K562 (cell line): ENCODE results near the gene KCNJ14. TPM values are rescaled to one million over a fixed set of nuclear protein-coding genes. Genes with fewer than 3 reads are reported as not detected.

Experiments
- ATAC-seq: fragments of 200-7000 bp; cut with Tn5 transposase; 3 replicates; pipeline ENCODE4 v1.9.1; 2020; ENCODE audit warnings: moderate library complexity
- Bru-seq: library from RNA; stranded (reverse); fragments of 400-500 nt; gene quantifications from one replicate; lab custom pipeline; 2021; lab: Mats Ljungman, UMichigan
- BruChase-seq, 2 experiments: library from RNA; stranded (reverse); fragments of 400-500 nt; gene quantifications; one replicate each; lab custom pipeline; 2021; lab: Mats Ljungman, UMichigan
- BruUV-seq: library from RNA; stranded (reverse); fragments of 400-500 nt; replicated peaks from 2 replicates; lab custom pipeline; 2021; lab: Mats Ljungman, UMichigan
- CTCF ChIA-PET: fragments of 300-600 bp; formaldehyde crosslinking; extraction: SDS; loops from one replicate; lab custom pipeline; 2021; ENCODE audit warnings: low intra/inter-chr PET ratio; lab: Yijun Ruan, JAX
- POLR2A ChIA-PET: fragments of 300-600, 350-650 bp; sonication (Branson Sonifier 250); formaldehyde crosslinking; extraction: SDS; loops from one replicate; lab custom pipeline; 2021; ENCODE audit warnings: antibody characterized with exemption, inconsistent platforms; lab: Yijun Ruan, JAX
- DNase-seq, 4 experiments: peaks; one replicate each; pipeline versions ENCODE4 v3.0.0 to v3.0.0-alpha.2; 2011 to 2018; ENCODE audit warnings: low spot score in 3 of 4, mixed read lengths in 3 of 4; ENCODE audit errors: extremely low read depth in 1 of 4
- FAIRE-seq: peaks from 2 replicates; lab custom pipeline; 2011; peaks lifted over from hg19 to GRCh38; lab: Jason Lieb, UNC
- H2AFZ ChIP-seq: 2 replicates; pipeline ENCODE4 v1.6.0; 2011; ENCODE audit warnings: low read depth, low read length, control low read depth, inconsistent platforms
- H3K27ac ChIP-seq: fragments of 200-600 bp; 3 replicates; pipeline ENCODE4 v1.8.0; 2011; ENCODE audit warnings: low read depth, mild to moderate bottlenecking, control low read depth, inconsistent platforms, low read length, moderate library complexity, mixed read lengths; ENCODE audit errors: extremely low read depth
- H3K27me3 ChIP-seq, 2 experiments: fragments of 300-600 bp in 1 of 2; 2 replicates in 1 of 2; 3 replicates in 1 of 2; pipeline versions ENCODE4 v1.6.0 to v1.8.0; 2011; ENCODE audit warnings: inconsistent platforms in 2 of 2, low read length in 2 of 2, mild to moderate bottlenecking in 1 of 2, mixed read lengths in 1 of 2, moderate library complexity in 1 of 2; ENCODE audit not compliant: control insufficient read depth in 2 of 2, insufficient read depth in 2 of 2
- H3K36me3 ChIP-seq: fragments of 300-600 bp; 3 replicates; pipeline ENCODE4 v1.8.0; 2011; ENCODE audit warnings: mild to moderate bottlenecking, low read length, inconsistent platforms; ENCODE audit not compliant: control insufficient read depth, insufficient read depth
- H3K4me1 ChIP-seq, 2 experiments: fragments of 200-600 bp in 1 of 2; replicated peaks in 1 of 2; 2 replicates in 1 of 2; 3 replicates in 1 of 2; pipeline versions ENCODE4 v1.5.1 to v1.8.0; 2011; ENCODE audit warnings: inconsistent platforms in 2 of 2, low read length in 2 of 2, mild to moderate bottlenecking in 1 of 2, mixed read lengths in 1 of 2, moderate library complexity in 1 of 2; ENCODE audit not compliant: control insufficient read depth in 2 of 2, insufficient read depth in 2 of 2
- H3K4me2 ChIP-seq: 2 replicates; pipeline ENCODE4 v1.6.1; 2011; ENCODE audit warnings: low read length, control low read depth, inconsistent platforms, mixed read lengths; ENCODE audit not compliant: insufficient read depth
- H3K4me3 ChIP-seq: fragments of 200-600 bp; sonication (generic), shearing (Covaris generic); 2 replicates; pipeline ENCODE4 v1.5.1; 2016; ENCODE audit warnings: control low read depth, inconsistent platforms
- H3K79me2 ChIP-seq: fragments of 200-600 bp; 3 replicates; pipeline ENCODE4 v1.8.0; 2011; ENCODE audit warnings: low read length, inconsistent platforms; ENCODE audit not compliant: control insufficient read depth, insufficient read depth
- H3K9ac ChIP-seq, 2 experiments: 2 replicates each; pipeline versions ENCODE4 v1.6.0 to v1.6.1; 2011; ENCODE audit warnings: low read depth in 2 of 2, low read length in 2 of 2, control low read depth in 1 of 2, inconsistent platforms in 1 of 2, mild to moderate bottlenecking in 1 of 2, mixed read lengths in 1 of 2; ENCODE audit not compliant: insufficient read depth in 1 of 2
- H3K9me1 ChIP-seq: one replicate; pipeline ENCODE4 v1.6.0; 2011; ENCODE audit warnings: inconsistent platforms, mild to moderate bottlenecking, low read length, moderate library complexity; ENCODE audit not compliant: control insufficient read depth, insufficient read depth
- H3K9me3 ChIP-seq: replicated peaks from 2 replicates; pipeline ENCODE4 v1.5.1; 2011; ENCODE audit warnings: low read depth, low read length, inconsistent platforms; ENCODE audit not compliant: control insufficient read depth, insufficient read depth
- H4K20me1 ChIP-seq: replicated peaks from 2 replicates; pipeline ENCODE4 v1.6.1; 2011; ENCODE audit warnings: low read length, inconsistent platforms, mixed read lengths; ENCODE audit not compliant: control insufficient read depth, insufficient read depth
- AFF1 ChIP-seq, 2 experiments: fragments of 450-650 bp; IDR thresholded peaks; 2 replicates each; pipeline ENCODE4 v1.6.1; 2018; ENCODE audit warnings: mild to moderate bottlenecking in 2 of 2, low read depth in 1 of 2; ENCODE audit not compliant: partially characterized antibody in 2 of 2
- CBX1 ChIP-seq: sonication (generic); IDR thresholded peaks from 2 replicates; pipeline ENCODE4 v1.6.1; 2016; ENCODE audit warnings: antibody characterized with exemption, low read depth, mild to moderate bottlenecking
- E2F1 ChIP-seq: sonication (generic); formaldehyde crosslinking; IDR thresholded peaks from 2 replicates; pipeline ENCODE4 v1.8.1; 2023; ENCODE audit warnings: mild to moderate bottlenecking, missing genetic modification reagents, moderate library complexity
- FOXK1 ChIP-seq: sonication (generic); formaldehyde crosslinking; IDR thresholded peaks from 2 replicates; pipeline ENCODE4 v1.8.0; 2022; ENCODE audit warnings: missing genetic modification reagents, mild to moderate bottlenecking, borderline replicate concordance
- HBP1 ChIP-seq: fragments of 450-650 bp; formaldehyde crosslinking; IDR thresholded peaks from 2 replicates; pipeline ENCODE4 v1.4.0; 2022; ENCODE audit warnings: missing genetic modification characterization
- NONO ChIP-seq, 2 experiments: fragments of 200-400 bp in 1 of 2; fragments of 450-650 bp in 1 of 2; formaldehyde crosslinking in 1 of 2; IDR thresholded peaks; 2 replicates each; pipeline ENCODE4 v1.6.1; 2017; ENCODE audit warnings: low read depth in 2 of 2, mild to moderate bottlenecking in 2 of 2, moderate library complexity in 2 of 2, low read length in 1 of 2
- OTX1 ChIP-seq: fragments of 450-650 bp; formaldehyde crosslinking; IDR thresholded peaks from 2 replicates; pipeline ENCODE4 v1.4.0; 2022; ENCODE audit warnings: mild to moderate bottlenecking
- SMAD3 ChIP-seq: fragments of 450-650 bp; formaldehyde crosslinking; conservative IDR thresholded peaks from 2 replicates; pipeline ENCODE4 v1.4.0; 2020; ENCODE audit warnings: mild to moderate bottlenecking
- ZNF586 ChIP-seq: fragments of 450-650 bp; formaldehyde crosslinking; conservative IDR thresholded peaks from 2 replicates; pipeline ENCODE4 v1.4.0; 2020; ENCODE audit warnings: mild to moderate bottlenecking, moderate library complexity
- WGBS: fragments of 100-300 bp; shearing (Covaris generic); methylation state at CpG from one replicate; pipeline ENCODE4 v1.1.6; 2016; ENCODE audit warnings: low coverage, mixed read lengths; ENCODE audit not compliant: insufficient coverage; ENCODE audit errors: missing lambda C conversion rate; 5-methylcytosine and 5-hydroxymethylcytosine counted together
- in situ Hi-C: fragments of 300-500 bp; cut with MboI; formaldehyde crosslinking; loops from 4 replicates; pipeline ENCODE4 v1.15.0; 2018; ENCODE audit warnings: inconsistent platforms, mixed read lengths
- intact Hi-C: fragments of 100-400 bp; cut with micrococcal nuclease; formaldehyde crosslinking; loops from 2 replicates; pipeline ENCODE4 v1.14.2; 2022
- long read RNA-seq, 3 experiments: library from polyadenylated mRNA in 2 of 3; library from RNA in 1 of 3; unstranded in 2 of 3; stranded (forward) in 1 of 3; transcript quantifications; one replicate each; pipeline ENCODE4 v2.0.0, GENCODE V29; 2019 to 2022
- polyA minus RNA-seq, 3 experiments: library from RNA; depleted of rRNA, polyadenylated mRNA; stranded (reverse); fragments of >200 nt; gene quantifications; 2 replicates each; pipeline ENCODE4 v1.2.3, GENCODE V29; 2011
- polyA plus RNA-seq, 8 experiments: library from polyadenylated mRNA; depleted of rRNA in 4 of 8; stranded (reverse) in 5 of 8; unstranded in 3 of 8; fragments of >200 nt; fragmentation: Nextera tagmentation in 2 of 8; fragmentation: Illumina TruSeq in 1 of 8; extraction: Ambion mirVana in 2 of 8; extraction: Trizol in 1 of 8; gene quantifications; 2 replicates each; pipeline versions ENCODE4 v1.2.1 to v1.2.3, GENCODE V29; 2011 to 2014; ENCODE audit warnings: inconsistent platforms in 1 of 8, missing spikeins in 1 of 8
- total RNA-seq, 7 experiments: library from RNA; depleted of rRNA in 6 of 7; stranded (reverse); fragments of >200 nt in 6 of 7; fragmentation: Illumina TruSeq in 2 of 7; extraction: Trizol in 2 of 7; gene quantifications; 2 replicates each; pipeline versions ENCODE4 v1.2.1 to v1.2.3, GENCODE V29; 2011 to 2021; ENCODE audit warnings: low replicate concordance in 1 of 7

Gene KCNJ14
- total RNA-seq (2011; cell fraction: chromatin; rRNA removed; ENCODE audit: low replicate concordance), result 5.6 and 11.8 TPM in 2 replicates
- 6.8 and 8.0 TPM in 2 replicates for total RNA-seq (2011; cell fraction: nucleolus; rRNA removed)
- 6.1 and 6.6 TPM in 2 replicates for total RNA-seq (2011; cell fraction: nucleoplasm; rRNA removed)
- total RNA-seq (2014; rRNA removed) (0.18 and 0.41 TPM in 2 replicates), total RNA-seq (2014; rRNA removed; fragmentation: Illumina TruSeq; extraction: Trizol) (0.45 and 0.47 TPM in 2 replicates), total RNA-seq (2015; rRNA removed; fragmentation: Illumina TruSeq; extraction: Trizol) (0.76 and 0.94 TPM in 2 replicates), total RNA-seq (2021) (1.4 and 1.6 TPM in 2 replicates), polyA plus RNA-seq (2011; rRNA removed) (0.54 and 0.74 TPM in 2 replicates), polyA plus RNA-seq (2014; fragmentation: Illumina TruSeq; extraction: Trizol) (0.46 and 0.49 TPM in 2 replicates), polyA plus RNA-seq (2014; fragmentation: Nextera tagmentation; extraction: Ambion mirVana) (under 1 TPM; 0.15 to 0.38 TPM), polyA plus RNA-seq (2014; rRNA removed) (0.59 and 1.2 TPM in 2 replicates), polyA minus RNA-seq (2011; rRNA and poly(A)+ RNA removed) (0.91 and 1.2 TPM in 2 replicates), Bru-seq, nascent RNA (percentile 55 among the genes with signal in this experiment), BruChase-seq, experiment 1, labeled RNA remaining after a 2-hour chase (percentile 71 among the genes with signal in this experiment), BruChase-seq, experiment 2, labeled RNA remaining after a 6-hour chase (percentile 77 among the genes with signal in this experiment)
- 0.37 and 0.38 TPM in 2 replicates for polyA plus RNA-seq (2011; cell fraction: cytosol; rRNA removed)
- polyA plus RNA-seq (2011; cell fraction: nucleus; rRNA removed), result 2.4 and 2.6 TPM in 2 replicates
- polyA plus RNA-seq (2012), result 0.52 and 0.83 TPM in 2 replicates
- 1.0 and 1.3 TPM in 2 replicates for polyA minus RNA-seq (2011; cell fraction: cytosol; rRNA and poly(A)+ RNA removed)
- 0.89 and 1.3 TPM in 2 replicates for polyA minus RNA-seq (2011; cell fraction: nucleus; rRNA and poly(A)+ RNA removed)
- long read RNA-seq, experiment 1, partial matches to known transcripts, result 0 of 20 reads
- long read RNA-seq, experiment 1, other reads (novel, unspliced or antisense), result 20 of 20 reads
- long read RNA-seq, experiment 2, partial matches to known transcripts, result 0 of 2 reads
- long read RNA-seq, experiment 2, other reads (novel, unspliced or antisense), result 2 of 2 reads
- long read RNA-seq, experiment 3, result 0 reads

- Histone ChIP-seq H4K20me1 (peaks cover 9% of the 10 kb centered on the region), H3K4me1 (peaks cover 0 to 36% of the 10 kb centered on the region in 2 experiments; a peak in 2 of 5 replicates), H3K9me1 (no peaks in the 10 kb centered on the region), H3K27me3 (no peaks in the 10 kb centered on the region), H3K4me2 (no peak within 1 kb of the TSS), H3K9ac (peak within 1 kb of the TSS in 1 of 2 experiments; percentile 74; a peak in 2 of 4 replicates), H2AFZ (no peak within 1 kb of the TSS), H3K27ac (no peak within 1 kb of the TSS), H3K36me3 (peaks cover 86% of the 10 kb centered on the region), H3K79me2 (peaks cover 12% of the 10 kb centered on the region), H3K9me3 (no peaks in the 10 kb centered on the region), H3K4me3 (no peak within 1 kb of the TSS)
- intact Hi-C loops (no loop called here), in situ Hi-C loops (no loop called here)
- WGBS, result 93% methylated on average over 10 of the region's 16 CpGs
- FAIRE-seq (no peak), ATAC-seq (peak; percentile 65), DNase-seq (peak; percentile 33 to 52 (median 48))
- CTCF ChIA-PET, result no interaction called here
- BruUV-seq, result no TSS peak
- POLR2A ChIA-PET, result no interaction called here
- TF ChIP-seq FOXK1 (CRISPR knock-in tag), result no peak
- TF ChIP-seq SMAD3 (CRISPR knock-in tag), result no peak
- no peak for TF ChIP-seq HBP1 (CRISPR knock-in tag)
- TF ChIP-seq CBX1, result no peak
- no peak for TF ChIP-seq E2F1 (CRISPR knock-in tag)
- no peak for TF ChIP-seq OTX1 (CRISPR knock-in tag)
- no peak for TF ChIP-seq ZNF586 (CRISPR knock-in tag)
- no peak for TF ChIP-seq AFF1 (IDR thresholded peaks at IDR 0.05; ENCODE audit: low read depth in 1 of 2, partially characterized antibody in 2 of 2)
- no peak for TF ChIP-seq NONO (IDR thresholded peaks at IDR 0.05; ENCODE audit: low read depth in 2 of 2, low read length in 1 of 2)
Observed at GRCh38 chr19:48455171-48455907, at the start of gene KCNJ14. TSS of gene KCNJ14 (plus strand) at chr19:48455574. CDS start at chr19:48461725, 6,151 bp downstream.
